HepG2 (cell line): Measurements from ENCODE around the gene PTK7. TPM values are rescaled to one million over a fixed set of nuclear protein-coding genes. Genes with fewer than 3 reads are reported as not detected.

Source experiments
- ATF7 ChIP-seq, 2 experiments: fragments of 450-650 bp in 1 of 2; sonication (generic) in 1 of 2; formaldehyde crosslinking in 1 of 2; IDR thresholded peaks; 2 replicates each; pipeline versions ENCODE4 v1.4.0 to v1.6.1; 2016 to 2020; ENCODE audit warnings: antibody characterized with exemption in 1 of 2, mild to moderate bottlenecking in 1 of 2, missing genetic modification reagents in 1 of 2
- DNMT3B ChIP-seq: conservative IDR thresholded peaks from 2 replicates; pipeline ENCODE4 v1.6.1; 2016; ENCODE audit warnings: missing biosample characterization, control low read depth
- NFKB2 ChIP-seq: sonication (generic); formaldehyde crosslinking; IDR thresholded peaks from 2 replicates; pipeline ENCODE4 v1.4.0; 2020; ENCODE audit warnings: missing genetic modification reagents, borderline replicate concordance
- NR2C2 ChIP-seq: sonication (generic); formaldehyde crosslinking; IDR thresholded peaks from 2 replicates; pipeline ENCODE4 v1.4.0; 2020; ENCODE audit warnings: missing genetic modification reagents, mild to moderate bottlenecking, moderate library complexity, borderline replicate concordance
- PITX1 ChIP-seq: sonication (generic); formaldehyde crosslinking; IDR thresholded peaks from 2 replicates; pipeline ENCODE4 v1.5.1; 2020; ENCODE audit warnings: mild to moderate bottlenecking, missing genetic modification reagents
- YEATS4 ChIP-seq: sonication (generic); formaldehyde crosslinking; IDR thresholded peaks from 2 replicates; pipeline ENCODE4 v1.4.0; 2020; ENCODE audit warnings: missing genetic modification reagents, borderline replicate concordance
- ZEB1 ChIP-seq: IDR thresholded peaks from 2 replicates; pipeline ENCODE4 v1.6.1; 2012; ENCODE audit warnings: mild to moderate bottlenecking, low read depth, inconsistent platforms; ENCODE audit not compliant: insufficient replicate concordance
- ZFP62 ChIP-seq: sonication (generic); formaldehyde crosslinking; IDR thresholded peaks from 2 replicates; pipeline ENCODE4 v1.4.0; 2020; ENCODE audit warnings: missing genetic modification reagents
- ZMAT3 ChIP-seq: sonication (generic); formaldehyde crosslinking; conservative IDR thresholded peaks from 2 replicates; pipeline ENCODE4 v1.7.0; 2021; ENCODE audit warnings: missing genetic modification reagents
- ZNF138 ChIP-seq: sonication (generic); formaldehyde crosslinking; IDR thresholded peaks from 2 replicates; pipeline ENCODE4 v1.5.0; 2020; ENCODE audit warnings: mild to moderate bottlenecking, low read depth, missing genetic modification reagents
- ZNF501 ChIP-seq: sonication (generic); formaldehyde crosslinking; IDR thresholded peaks from 2 replicates; pipeline ENCODE4 v1.5.1; 2020; ENCODE audit warnings: mild to moderate bottlenecking, moderate library complexity, missing genetic modification reagents
- polyA plus RNA-seq, 8 experiments: library from polyadenylated mRNA; depleted of rRNA in 3 of 8; stranded (reverse) in 7 of 8; unstranded in 1 of 8; fragments of >200 nt; fragmentation: Illumina TruSeq in 4 of 8; extraction: Trizol in 4 of 8; gene quantifications; 2 replicates each; pipeline versions ENCODE4 v1.2.1 to v1.2.3, GENCODE V29; 2011 to 2016; ENCODE audit warnings: low read depth in 4 of 8, missing spikeins in 1 of 8, mixed read lengths in 1 of 8; ENCODE audit not compliant: insufficient read depth in 1 of 8
- total RNA-seq, 5 experiments: library from RNA; depleted of rRNA; stranded (reverse); fragments of >200 nt; fragmentation: Illumina TruSeq; extraction: Trizol; gene quantifications; 2 replicates each; pipeline ENCODE4 v1.2.3, GENCODE V29; 2016; ENCODE audit warnings: low read depth in 1 of 5
- TF ChIP-seq, protein P1 (sequence below): IDR thresholded peaks from 2 replicates; pipeline ENCODE4 v1.6.1; 2016; ENCODE audit warnings: control low read depth
- TF ChIP-seq, protein P2 (sequence below): sonication (generic); formaldehyde crosslinking; IDR thresholded peaks from 2 replicates; pipeline ENCODE4 v1.9.0; 2021; ENCODE audit warnings: mild to moderate bottlenecking, missing genetic modification reagents
- TF ChIP-seq, protein P3 (sequence below), 2 experiments: sonication (generic) in 1 of 2; formaldehyde crosslinking in 1 of 2; IDR thresholded peaks; 2 replicates each; pipeline versions ENCODE4 v1.4.0 to v1.6.1; 2018 to 2020; ENCODE audit warnings: missing genetic modification reagents in 2 of 2, borderline replicate concordance in 1 of 2, low read depth in 1 of 2, mild to moderate bottlenecking in 1 of 2, missing biosample characterization in 1 of 2
- TF ChIP-seq, protein P4 (sequence below): sonication (generic); formaldehyde crosslinking; IDR thresholded peaks from 2 replicates; pipeline ENCODE4 v1.8.0; 2022; ENCODE audit warnings: mild to moderate bottlenecking, missing genetic modification reagents, moderate library complexity
- TF ChIP-seq, protein P5 (sequence below): sonication (generic); formaldehyde crosslinking; IDR thresholded peaks from 2 replicates; pipeline ENCODE4 v1.8.0; 2022; ENCODE audit warnings: missing genetic modification reagents, mild to moderate bottlenecking, moderate library complexity, borderline replicate concordance

Gene PTK7
- total and polyA plus RNA-seq, 2 of the 13 experiments (the other 11 are each of a cell fraction or from before 2014, with no cell fraction given): 98.5 to 99.8 TPM

DNA sequence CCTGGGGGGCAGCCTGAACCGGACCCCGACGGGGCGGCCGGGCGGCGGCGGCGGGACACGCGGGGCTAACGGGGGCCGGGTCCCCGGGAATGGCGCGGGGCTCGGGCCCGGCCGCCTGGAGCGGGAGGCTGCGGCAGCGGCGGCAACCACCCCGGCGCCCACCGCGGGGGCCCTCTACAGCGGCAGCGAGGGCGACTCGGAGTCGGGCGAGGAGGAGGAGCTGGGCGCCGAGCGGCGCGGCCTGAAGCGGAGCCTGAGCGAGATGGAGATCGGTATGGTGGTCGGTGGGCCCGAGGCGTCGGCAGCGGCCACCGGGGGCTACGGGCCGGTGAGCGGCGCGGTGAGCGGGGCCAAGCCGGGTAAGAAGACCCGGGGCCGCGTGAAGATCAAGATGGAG lies 95.6 kb downstream of the PTK7 start (continued):
- TF ChIP-seq, protein P1, sequence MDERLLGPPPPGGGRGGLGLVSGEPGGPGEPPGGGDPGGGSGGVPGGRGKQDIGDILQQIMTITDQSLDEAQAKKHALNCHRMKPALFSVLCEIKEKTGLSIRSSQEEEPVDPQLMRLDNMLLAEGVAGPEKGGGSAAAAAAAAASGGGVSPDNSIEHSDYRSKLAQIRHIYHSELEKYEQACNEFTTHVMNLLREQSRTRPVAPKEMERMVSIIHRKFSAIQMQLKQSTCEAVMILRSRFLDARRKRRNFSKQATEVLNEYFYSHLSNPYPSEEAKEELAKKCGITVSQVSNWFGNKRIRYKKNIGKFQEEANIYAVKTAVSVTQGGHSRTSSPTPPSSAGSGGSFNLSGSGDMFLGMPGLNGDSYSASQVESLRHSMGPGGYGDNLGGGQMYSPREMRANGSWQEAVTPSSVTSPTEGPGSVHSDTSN (CRISPR knock-in tag): no peak
- TF ChIP-seq, protein P2, sequence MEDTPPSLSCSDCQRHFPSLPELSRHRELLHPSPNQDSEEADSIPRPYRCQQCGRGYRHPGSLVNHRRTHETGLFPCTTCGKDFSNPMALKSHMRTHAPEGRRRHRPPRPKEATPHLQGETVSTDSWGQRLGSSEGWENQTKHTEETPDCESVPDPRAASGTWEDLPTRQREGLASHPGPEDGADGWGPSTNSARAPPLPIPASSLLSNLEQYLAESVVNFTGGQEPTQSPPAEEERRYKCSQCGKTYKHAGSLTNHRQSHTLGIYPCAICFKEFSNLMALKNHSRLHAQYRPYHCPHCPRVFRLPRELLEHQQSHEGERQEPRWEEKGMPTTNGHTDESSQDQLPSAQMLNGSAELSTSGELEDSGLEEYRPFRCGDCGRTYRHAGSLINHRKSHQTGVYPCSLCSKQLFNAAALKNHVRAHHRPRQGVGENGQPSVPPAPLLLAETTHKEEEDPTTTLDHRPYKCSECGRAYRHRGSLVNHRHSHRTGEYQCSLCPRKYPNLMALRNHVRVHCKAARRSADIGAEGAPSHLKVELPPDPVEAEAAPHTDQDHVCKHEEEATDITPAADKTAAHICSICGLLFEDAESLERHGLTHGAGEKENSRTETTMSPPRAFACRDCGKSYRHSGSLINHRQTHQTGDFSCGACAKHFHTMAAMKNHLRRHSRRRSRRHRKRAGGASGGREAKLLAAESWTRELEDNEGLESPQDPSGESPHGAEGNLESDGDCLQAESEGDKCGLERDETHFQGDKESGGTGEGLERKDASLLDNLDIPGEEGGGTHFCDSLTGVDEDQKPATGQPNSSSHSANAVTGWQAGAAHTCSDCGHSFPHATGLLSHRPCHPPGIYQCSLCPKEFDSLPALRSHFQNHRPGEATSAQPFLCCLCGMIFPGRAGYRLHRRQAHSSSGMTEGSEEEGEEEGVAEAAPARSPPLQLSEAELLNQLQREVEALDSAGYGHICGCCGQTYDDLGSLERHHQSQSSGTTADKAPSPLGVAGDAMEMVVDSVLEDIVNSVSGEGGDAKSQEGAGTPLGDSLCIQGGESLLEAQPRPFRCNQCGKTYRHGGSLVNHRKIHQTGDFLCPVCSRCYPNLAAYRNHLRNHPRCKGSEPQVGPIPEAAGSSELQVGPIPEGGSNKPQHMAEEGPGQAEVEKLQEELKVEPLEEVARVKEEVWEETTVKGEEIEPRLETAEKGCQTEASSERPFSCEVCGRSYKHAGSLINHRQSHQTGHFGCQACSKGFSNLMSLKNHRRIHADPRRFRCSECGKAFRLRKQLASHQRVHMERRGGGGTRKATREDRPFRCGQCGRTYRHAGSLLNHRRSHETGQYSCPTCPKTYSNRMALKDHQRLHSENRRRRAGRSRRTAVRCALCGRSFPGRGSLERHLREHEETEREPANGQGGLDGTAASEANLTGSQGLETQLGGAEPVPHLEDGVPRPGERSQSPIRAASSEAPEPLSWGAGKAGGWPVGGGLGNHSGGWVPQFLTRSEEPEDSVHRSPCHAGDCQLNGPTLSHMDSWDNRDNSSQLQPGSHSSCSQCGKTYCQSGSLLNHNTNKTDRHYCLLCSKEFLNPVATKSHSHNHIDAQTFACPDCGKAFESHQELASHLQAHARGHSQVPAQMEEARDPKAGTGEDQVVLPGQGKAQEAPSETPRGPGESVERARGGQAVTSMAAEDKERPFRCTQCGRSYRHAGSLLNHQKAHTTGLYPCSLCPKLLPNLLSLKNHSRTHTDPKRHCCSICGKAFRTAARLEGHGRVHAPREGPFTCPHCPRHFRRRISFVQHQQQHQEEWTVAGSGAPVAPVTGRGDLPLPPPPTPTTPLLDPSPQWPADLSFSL (CRISPR knock-in tag): no peak
- TF ChIP-seq ATF7 (IDR thresholded peaks at IDR 0.05) (no peak), ATF7 (CRISPR knock-in tag; IDR thresholded peaks at IDR 0.05) (no peak), NFKB2 (CRISPR knock-in tag) (0 out of 2 replicates have a peak, but pooled peaks have one; percentile 2), ZEB1 (no peak), ZNF138 (CRISPR knock-in tag) (peak; percentile 79; the same call in 1 of the 2 replicates), ZNF501 (no peak), DNMT3B (CRISPR knock-in tag) (no peak), PITX1 (no peak), NR2C2 (CRISPR knock-in tag) (no peak), ZFP62 (CRISPR knock-in tag) (no peak), YEATS4 (no peak), ZMAT3 (CRISPR knock-in tag) (0 out of 2 replicates have a peak, but pooled peaks have one; percentile 10)
- TF ChIP-seq, protein P3, sequence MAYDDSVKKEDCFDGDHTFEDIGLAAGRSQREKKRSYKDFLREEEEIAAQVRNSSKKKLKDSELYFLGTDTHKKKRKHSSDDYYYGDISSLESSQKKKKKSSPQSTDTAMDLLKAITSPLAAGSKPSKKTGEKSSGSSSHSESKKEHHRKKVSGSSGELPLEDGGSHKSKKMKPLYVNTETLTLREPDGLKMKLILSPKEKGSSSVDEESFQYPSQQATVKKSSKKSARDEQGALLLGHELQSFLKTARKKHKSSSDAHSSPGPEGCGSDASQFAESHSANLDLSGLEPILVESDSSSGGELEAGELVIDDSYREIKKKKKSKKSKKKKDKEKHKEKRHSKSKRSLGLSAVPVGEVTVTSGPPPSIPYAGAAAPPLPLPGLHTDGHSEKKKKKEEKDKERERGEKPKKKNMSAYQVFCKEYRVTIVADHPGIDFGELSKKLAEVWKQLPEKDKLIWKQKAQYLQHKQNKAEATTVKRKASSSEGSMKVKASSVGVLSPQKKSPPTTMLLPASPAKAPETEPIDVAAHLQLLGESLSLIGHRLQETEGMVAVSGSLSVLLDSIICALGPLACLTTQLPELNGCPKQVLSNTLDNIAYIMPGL (CRISPR knock-in tag; IDR thresholded peaks at IDR 0.05; ENCODE audit: borderline replicate concordance in 1 of 2, low read depth in 1 of 2): peak in 1 of 2 experiments; percentile 49; a peak in 1 of 4 replicates
- TF ChIP-seq, protein P4, sequence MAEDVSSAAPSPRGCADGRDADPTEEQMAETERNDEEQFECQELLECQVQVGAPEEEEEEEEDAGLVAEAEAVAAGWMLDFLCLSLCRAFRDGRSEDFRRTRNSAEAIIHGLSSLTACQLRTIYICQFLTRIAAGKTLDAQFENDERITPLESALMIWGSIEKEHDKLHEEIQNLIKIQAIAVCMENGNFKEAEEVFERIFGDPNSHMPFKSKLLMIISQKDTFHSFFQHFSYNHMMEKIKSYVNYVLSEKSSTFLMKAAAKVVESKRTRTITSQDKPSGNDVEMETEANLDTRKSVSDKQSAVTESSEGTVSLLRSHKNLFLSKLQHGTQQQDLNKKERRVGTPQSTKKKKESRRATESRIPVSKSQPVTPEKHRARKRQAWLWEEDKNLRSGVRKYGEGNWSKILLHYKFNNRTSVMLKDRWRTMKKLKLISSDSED (CRISPR knock-in tag): no peak
- TF ChIP-seq, protein P5, sequence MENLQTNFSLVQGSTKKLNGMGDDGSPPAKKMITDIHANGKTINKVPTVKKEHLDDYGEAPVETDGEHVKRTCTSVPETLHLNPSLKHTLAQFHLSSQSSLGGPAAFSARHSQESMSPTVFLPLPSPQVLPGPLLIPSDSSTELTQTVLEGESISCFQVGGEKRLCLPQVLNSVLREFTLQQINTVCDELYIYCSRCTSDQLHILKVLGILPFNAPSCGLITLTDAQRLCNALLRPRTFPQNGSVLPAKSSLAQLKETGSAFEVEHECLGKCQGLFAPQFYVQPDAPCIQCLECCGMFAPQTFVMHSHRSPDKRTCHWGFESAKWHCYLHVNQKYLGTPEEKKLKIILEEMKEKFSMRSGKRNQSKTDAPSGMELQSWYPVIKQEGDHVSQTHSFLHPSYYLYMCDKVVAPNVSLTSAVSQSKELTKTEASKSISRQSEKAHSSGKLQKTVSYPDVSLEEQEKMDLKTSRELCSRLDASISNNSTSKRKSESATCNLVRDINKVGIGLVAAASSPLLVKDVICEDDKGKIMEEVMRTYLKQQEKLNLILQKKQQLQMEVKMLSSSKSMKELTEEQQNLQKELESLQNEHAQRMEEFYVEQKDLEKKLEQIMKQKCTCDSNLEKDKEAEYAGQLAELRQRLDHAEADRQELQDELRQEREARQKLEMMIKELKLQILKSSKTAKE: no peak
